ENCODE results near the gene HIVEP3.

DNA sequence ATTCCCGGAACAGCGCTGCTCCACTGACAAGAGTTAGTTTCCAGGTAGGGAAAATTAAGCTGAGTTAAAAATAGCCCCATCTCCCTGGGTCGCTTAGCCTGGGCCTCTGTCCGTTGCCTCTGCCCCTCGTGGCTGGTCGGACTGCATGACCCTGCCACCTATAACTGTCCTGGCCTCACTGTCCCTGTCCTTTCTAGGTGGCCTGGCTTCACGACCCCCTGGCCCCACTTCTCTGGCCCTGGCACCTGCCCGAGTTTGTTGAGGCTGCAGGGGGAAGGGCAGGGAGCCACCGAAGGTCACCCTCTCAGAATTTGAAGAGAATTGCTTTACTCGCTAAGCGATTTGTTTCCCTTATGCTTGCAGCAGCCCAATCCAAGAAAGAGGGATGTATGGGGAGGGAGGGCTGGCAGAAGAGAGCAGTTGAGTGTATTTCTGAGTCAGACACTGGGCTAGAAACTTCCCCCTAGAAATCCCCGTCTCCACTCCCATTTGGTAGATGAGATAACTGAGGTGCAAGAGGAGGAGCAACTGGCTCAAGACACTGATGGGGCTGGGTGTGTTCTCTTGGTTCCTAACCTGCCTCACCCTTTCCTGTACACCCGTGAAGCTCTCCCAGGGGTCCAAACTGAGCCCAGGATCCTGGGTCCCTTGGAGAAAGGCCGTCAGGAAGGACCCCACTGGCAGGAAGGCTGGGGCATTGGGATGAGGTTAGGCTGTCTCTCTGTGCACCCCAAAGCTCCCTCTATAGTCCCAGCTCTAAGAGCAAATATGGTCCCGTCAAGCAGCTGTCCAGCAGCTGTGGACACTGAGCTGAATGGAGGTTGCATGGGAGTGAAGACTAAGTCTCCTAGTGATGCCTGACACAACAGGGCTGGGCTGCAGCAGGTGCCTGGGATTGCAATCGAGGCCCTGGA, 431.3 kb downstream of the HIVEP3 start:
- TF ChIP-seq, protein P1, sequence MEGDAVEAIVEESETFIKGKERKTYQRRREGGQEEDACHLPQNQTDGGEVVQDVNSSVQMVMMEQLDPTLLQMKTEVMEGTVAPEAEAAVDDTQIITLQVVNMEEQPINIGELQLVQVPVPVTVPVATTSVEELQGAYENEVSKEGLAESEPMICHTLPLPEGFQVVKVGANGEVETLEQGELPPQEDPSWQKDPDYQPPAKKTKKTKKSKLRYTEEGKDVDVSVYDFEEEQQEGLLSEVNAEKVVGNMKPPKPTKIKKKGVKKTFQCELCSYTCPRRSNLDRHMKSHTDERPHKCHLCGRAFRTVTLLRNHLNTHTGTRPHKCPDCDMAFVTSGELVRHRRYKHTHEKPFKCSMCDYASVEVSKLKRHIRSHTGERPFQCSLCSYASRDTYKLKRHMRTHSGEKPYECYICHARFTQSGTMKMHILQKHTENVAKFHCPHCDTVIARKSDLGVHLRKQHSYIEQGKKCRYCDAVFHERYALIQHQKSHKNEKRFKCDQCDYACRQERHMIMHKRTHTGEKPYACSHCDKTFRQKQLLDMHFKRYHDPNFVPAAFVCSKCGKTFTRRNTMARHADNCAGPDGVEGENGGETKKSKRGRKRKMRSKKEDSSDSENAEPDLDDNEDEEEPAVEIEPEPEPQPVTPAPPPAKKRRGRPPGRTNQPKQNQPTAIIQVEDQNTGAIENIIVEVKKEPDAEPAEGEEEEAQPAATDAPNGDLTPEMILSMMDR (IDR thresholded peaks at IDR 0.05), result no peak
- no peak for TF ChIP-seq RELA (CRISPR knock-in tag; IDR thresholded peaks at IDR 0.05; ENCODE audit: borderline replicate concordance)

Measured in WTC11 (cell line).